GM12864 (cell line): ENCODE measurements around the gene ATP5F1D.
A peak's percentile ranks its signal among the peaks of the same experiment; 100 is the strongest.

Source experiments
- DNase-seq: peaks from one replicate; pipeline ENCODE4 v3.0.0-alpha.2; 2011; ENCODE audit warnings: low read depth
- H3K4me3 ChIP-seq: 2 replicates; pipeline ENCODE4 v1.5.1; 2011; ENCODE audit warnings: mild to moderate bottlenecking, low read depth, low read length, control low read depth
- CTCF ChIP-seq: IDR thresholded peaks from 2 replicates; pipeline ENCODE4 v1.5.1; 2011; ENCODE audit warnings: low read depth, mild to moderate bottlenecking, moderate library complexity, low read length, control low read depth, inconsistent platforms; ENCODE audit errors: missing control alignments

Gene ATP5F1D

GRCh38 chr19:1235625-1236538 lies 5.7 kb upstream of the ATP5F1D start:
- H3K4me3 ChIP-seq = no peak overlapping the region
- no peak for DNase-seq
- TF ChIP-seq CTCF = no peak

GRCh38 chr19:1236576-1236975 lies 5.0 kb upstream of the ATP5F1D start:
- no peak for TF ChIP-seq CTCF
- no peak for DNase-seq
- no peak overlapping the region; the same call in 1 of the 2 replicates for H3K4me3 ChIP-seq

GRCh38 chr19:1237027-1237659 lies 4.4 kb upstream of the ATP5F1D start:
- no peak for TF ChIP-seq CTCF
- no peak for DNase-seq
- peak overlapping the region; percentile 46 for H3K4me3 ChIP-seq

GRCh38 chr19:1237754-1238368 lies 3.7 kb upstream of the ATP5F1D start, which contains the start of gene CBARP:
TSS of gene CBARP (minus strand) at chr19:1238005. CDS start at chr19:1236100, 1,905 bp downstream.
- peak within 1 kb of the TSS; percentile 46 for H3K4me3 ChIP-seq
- no peak for TF ChIP-seq CTCF
- no peak for DNase-seq

- no peak for DNase-seq
- H3K4me3 ChIP-seq = peak overlapping the region; percentile 12; the same call in 1 of the 2 replicates
- no peak for TF ChIP-seq CTCF
Measured at GRCh38 chr19:1238369-1239303, 2.9 kb upstream of the ATP5F1D start.

GRCh38 chr19:1239420-1239795 lies 2.1 kb upstream of the ATP5F1D start:
- DNase-seq = no peak
- no peak overlapping the region for H3K4me3 ChIP-seq
- TF ChIP-seq CTCF = no peak
